H9 (cell line): ENCODE data around the gene SORCS2. TPM values are rescaled to one million over a fixed set of nuclear protein-coding genes. Genes with fewer than 3 reads are reported as not detected.

ENCODE experiments used
- DNase-seq: peaks from one replicate; pipeline ENCODE4 v3.0.0-alpha.2; 2017
- H2AFZ ChIP-seq: one replicate; pipeline ENCODE4 v1.6.1; 2013; ENCODE audit warnings: mild to moderate bottlenecking, low read length, control low read depth, moderate library complexity
- H2AK5ac ChIP-seq: 2 replicates; pipeline ENCODE4 v1.6.1; 2013; ENCODE audit warnings: low read length, control low read depth, mixed read lengths; ENCODE audit not compliant: insufficient read length
- H2BK120ac ChIP-seq: one replicate; pipeline ENCODE4 v1.6.1; 2013; ENCODE audit warnings: low read depth, mild to moderate bottlenecking, low read length, control low read depth, inconsistent platforms; ENCODE audit not compliant: poor library complexity, severe bottlenecking
- H2BK12ac ChIP-seq: 2 replicates; pipeline ENCODE4 v1.6.1; 2013; ENCODE audit warnings: low read length, control low read depth, mixed read lengths, low read depth; ENCODE audit not compliant: insufficient read length
- H2BK15ac ChIP-seq: 2 replicates; pipeline ENCODE4 v1.6.1; 2013; ENCODE audit warnings: low read depth, low read length, control low read depth
- H2BK20ac ChIP-seq: one replicate; pipeline ENCODE4 v1.6.1; 2013; ENCODE audit warnings: low read depth, mild to moderate bottlenecking, low read length, control low read depth, inconsistent platforms; ENCODE audit not compliant: poor library complexity, severe bottlenecking
- H2BK5ac ChIP-seq: 2 replicates; pipeline ENCODE4 v1.6.1; 2013; ENCODE audit warnings: low read length, control low read depth, mixed read lengths; ENCODE audit not compliant: insufficient read length
- H3K14ac ChIP-seq: 2 replicates; pipeline ENCODE4 v1.6.1; 2013; ENCODE audit warnings: low read length, control low read depth; ENCODE audit not compliant: insufficient read depth
- H3K18ac ChIP-seq: 2 replicates; pipeline ENCODE4 v1.6.1; 2013; ENCODE audit warnings: low read depth, mild to moderate bottlenecking, mixed read lengths, low read length, control low read depth; ENCODE audit not compliant: insufficient read length
- H3K23ac ChIP-seq: 2 replicates; pipeline ENCODE4 v1.6.1; 2013; ENCODE audit warnings: low read length, control low read depth, mixed read lengths, low read depth; ENCODE audit not compliant: insufficient read length
- H3K23me2 ChIP-seq: 2 replicates; pipeline ENCODE4 v1.6.1; 2013; ENCODE audit warnings: low read depth, mild to moderate bottlenecking, mixed read lengths, low read length, control low read depth; ENCODE audit not compliant: insufficient read length, poor library complexity, severe bottlenecking
- H3K27ac ChIP-seq: 2 replicates; pipeline ENCODE4 v1.5.1; 2013; ENCODE audit warnings: low read length, control low read depth, mixed read lengths, low read depth; ENCODE audit not compliant: insufficient read length
- H3K27me3 ChIP-seq: 2 replicates; pipeline ENCODE4 v1.6.1; 2013; ENCODE audit warnings: low read length, control low read depth, inconsistent platforms; ENCODE audit not compliant: insufficient read depth
- H3K4ac ChIP-seq: 2 replicates; pipeline ENCODE4 v1.6.1; 2013; ENCODE audit warnings: low read depth, mild to moderate bottlenecking, control low read depth, inconsistent platforms, low read length, moderate library complexity
- H3K4me1 ChIP-seq: 2 replicates; pipeline ENCODE4 v1.6.1; 2013; ENCODE audit warnings: low read length, control low read depth, inconsistent platforms; ENCODE audit not compliant: insufficient read depth
- H3K4me2 ChIP-seq: 2 replicates; pipeline ENCODE4 v1.6.1; 2013; ENCODE audit warnings: low read length, control low read depth, mixed read lengths; ENCODE audit not compliant: insufficient read length, insufficient read depth
- H3K56ac ChIP-seq: 2 replicates; pipeline ENCODE4 v1.6.1; 2013; ENCODE audit warnings: low read depth, mild to moderate bottlenecking, mixed read lengths, low read length, control low read depth; ENCODE audit not compliant: insufficient read length
- H3K79me1 ChIP-seq: 2 replicates; pipeline ENCODE4 v1.6.1; 2013; ENCODE audit warnings: low read depth, mild to moderate bottlenecking, moderate library complexity, low read length, control low read depth, inconsistent platforms; ENCODE audit not compliant: insufficient read depth, poor library complexity, severe bottlenecking
- H3K79me2 ChIP-seq: 2 replicates; pipeline ENCODE4 v1.6.1; 2013; ENCODE audit warnings: low read length, control low read depth, inconsistent platforms; ENCODE audit not compliant: insufficient read depth
- H3K9ac ChIP-seq: 2 replicates; pipeline ENCODE4 v1.6.1; 2013; ENCODE audit warnings: low read length, control low read depth, mixed read lengths; ENCODE audit not compliant: insufficient read length; ENCODE audit errors: extremely low read depth
- H3K9me3 ChIP-seq: one replicate; pipeline ENCODE4 v1.6.1; 2013; ENCODE audit warnings: low read depth, low read length, inconsistent platforms; ENCODE audit not compliant: control insufficient read depth
- H3T11ph ChIP-seq: one replicate; pipeline ENCODE4 v1.6.1; 2013; ENCODE audit warnings: mild to moderate bottlenecking, low read length, control low read depth, inconsistent platforms
- H4K20me1 ChIP-seq: one replicate; pipeline ENCODE4 v1.6.1; 2013; ENCODE audit not compliant: control insufficient read depth, insufficient read length, insufficient read depth
- H4K5ac ChIP-seq: 2 replicates; pipeline ENCODE4 v1.6.1; 2013; ENCODE audit warnings: low read depth, mild to moderate bottlenecking, mixed read lengths, low read length, control low read depth; ENCODE audit not compliant: insufficient read length
- H4K8ac ChIP-seq: replicated peaks from 2 replicates; pipeline ENCODE4 v1.6.1; 2013; ENCODE audit warnings: low read length, control low read depth, mixed read lengths, low read depth; ENCODE audit not compliant: insufficient read length
- H4K91ac ChIP-seq: 2 replicates; pipeline ENCODE4 v1.6.1; 2013; ENCODE audit warnings: low read depth, mild to moderate bottlenecking, moderate library complexity, mixed read lengths, low read length, control low read depth; ENCODE audit not compliant: insufficient read length
- H3K27ac Mint-ChIP-seq, 3 experiments: 2 replicates in 2 of 3; 3 replicates in 1 of 3; pipeline ENCODE4 v1.8.0; 2020 to 2021; ENCODE audit warnings: mixed read lengths in 3 of 3, mild to moderate bottlenecking in 1 of 3, moderate library complexity in 1 of 3
- H3K27me3 Mint-ChIP-seq: 2 replicates; pipeline ENCODE4 v1.8.0; 2021; ENCODE audit warnings: low read depth, mild to moderate bottlenecking, moderate library complexity, mixed read lengths
- H3K36me3 Mint-ChIP-seq, 3 experiments: 2 replicates in 2 of 3; 3 replicates in 1 of 3; pipeline ENCODE4 v1.8.0; 2020 to 2021; ENCODE audit warnings: low read depth in 3 of 3, mixed read lengths in 3 of 3; ENCODE audit not compliant: insufficient read depth in 1 of 3
- H3K4me1 Mint-ChIP-seq, 2 experiments: 2 replicates each; pipeline ENCODE4 v1.8.0; 2020; ENCODE audit warnings: mixed read lengths in 2 of 2
- H3K4me3 Mint-ChIP-seq, 2 experiments: 2 replicates in 1 of 2; 3 replicates in 1 of 2; pipeline ENCODE4 v1.8.0; 2020 to 2021; ENCODE audit warnings: mild to moderate bottlenecking in 2 of 2, mixed read lengths in 2 of 2, moderate library complexity in 1 of 2
- H3K9me3 Mint-ChIP-seq, 2 experiments: 2 replicates in 1 of 2; 3 replicates in 1 of 2; pipeline ENCODE4 v1.8.0; 2020; ENCODE audit warnings: mild to moderate bottlenecking in 2 of 2, mixed read lengths in 2 of 2, moderate library complexity in 1 of 2
- WGBS: extraction: QIAGEN DNeasy Blood & Tissue Kit; methylation state at CpG from one replicate; pipeline ENCODE4 v1.1.7; 2013; ENCODE audit warnings: missing lambda C conversion rate, low lambda C conversion rate, mixed read lengths; ENCODE audit not compliant: insufficient read length; ENCODE audit errors: extremely low coverage; 5-methylcytosine and 5-hydroxymethylcytosine counted together
- total RNA-seq: library from RNA; stranded (reverse); gene quantifications from 2 replicates; pipeline ENCODE4 v1.2.1, GENCODE V29; 2021
- TF ChIP-seq, protein P1 (sequence below): fragments of 200-600 bp; sonication (generic); conservative IDR thresholded peaks from 3 replicates; pipeline ENCODE4 v1.8.0; 2021; ENCODE audit warnings: antibody characterized with exemption, mild to moderate bottlenecking

The SORCS2 gene
- total RNA-seq, 1 experiment from 2014 or later: 0.57 TPM

DNA sequence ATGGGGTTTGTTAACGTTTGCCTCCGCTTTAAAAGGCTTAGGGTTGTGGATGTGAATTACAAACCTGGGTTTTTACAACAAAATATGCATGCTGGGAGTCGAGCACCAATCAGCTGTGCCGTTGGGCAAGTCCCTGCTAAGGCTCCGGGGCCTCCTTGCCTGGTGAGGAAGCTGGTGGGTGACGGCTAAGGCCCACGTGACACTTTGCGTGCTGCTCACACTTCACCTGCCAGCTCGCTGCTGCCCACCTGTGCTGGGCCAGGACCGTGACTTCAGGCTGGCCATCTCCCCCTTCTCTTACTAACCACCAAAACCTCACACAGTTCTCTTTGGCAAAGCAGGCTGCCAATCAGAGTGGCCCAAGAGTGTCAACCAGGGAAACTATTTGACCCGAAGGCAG, 569.0 kb downstream of the SORCS2 start:
- no peak overlapping the region for H2BK20ac ChIP-seq
- H3K4ac ChIP-seq: no peak overlapping the region
- H4K8ac ChIP-seq: no peak overlapping the region
- H2BK5ac ChIP-seq: no peak overlapping the region
- H3K18ac ChIP-seq: no peak overlapping the region
- no peaks in the 10 kb centered on the region for H3K27me3 Mint-ChIP-seq
- no peaks in the 10 kb centered on the region for H3K79me2 ChIP-seq
- WGBS: no CpG with 5 or more reads among the region's 11 CpGs
- H3K14ac ChIP-seq: no peak overlapping the region
- no peak for DNase-seq
- no peak overlapping the region for H4K5ac ChIP-seq
- no peak overlapping the region for H2BK120ac ChIP-seq
- no peak overlapping the region for H3K27ac Mint-ChIP-seq
- no peak overlapping the region for H2AK5ac ChIP-seq
- H3K4me2 ChIP-seq: no peak overlapping the region
- H3T11ph ChIP-seq: no peak overlapping the region
- H3K9ac ChIP-seq: no peak overlapping the region
- H2BK12ac ChIP-seq: no peak overlapping the region
- no peak overlapping the region for H3K56ac ChIP-seq
- H3K23me2 ChIP-seq: no peaks in the 10 kb centered on the region
- no peak overlapping the region for H2AFZ ChIP-seq
- H3K36me3 Mint-ChIP-seq: peaks cover 0 to 4% (median 3%) of the 10 kb centered on the region in 3 experiments; a peak in 1 of 7 replicates
- TF ChIP-seq, protein P1, sequence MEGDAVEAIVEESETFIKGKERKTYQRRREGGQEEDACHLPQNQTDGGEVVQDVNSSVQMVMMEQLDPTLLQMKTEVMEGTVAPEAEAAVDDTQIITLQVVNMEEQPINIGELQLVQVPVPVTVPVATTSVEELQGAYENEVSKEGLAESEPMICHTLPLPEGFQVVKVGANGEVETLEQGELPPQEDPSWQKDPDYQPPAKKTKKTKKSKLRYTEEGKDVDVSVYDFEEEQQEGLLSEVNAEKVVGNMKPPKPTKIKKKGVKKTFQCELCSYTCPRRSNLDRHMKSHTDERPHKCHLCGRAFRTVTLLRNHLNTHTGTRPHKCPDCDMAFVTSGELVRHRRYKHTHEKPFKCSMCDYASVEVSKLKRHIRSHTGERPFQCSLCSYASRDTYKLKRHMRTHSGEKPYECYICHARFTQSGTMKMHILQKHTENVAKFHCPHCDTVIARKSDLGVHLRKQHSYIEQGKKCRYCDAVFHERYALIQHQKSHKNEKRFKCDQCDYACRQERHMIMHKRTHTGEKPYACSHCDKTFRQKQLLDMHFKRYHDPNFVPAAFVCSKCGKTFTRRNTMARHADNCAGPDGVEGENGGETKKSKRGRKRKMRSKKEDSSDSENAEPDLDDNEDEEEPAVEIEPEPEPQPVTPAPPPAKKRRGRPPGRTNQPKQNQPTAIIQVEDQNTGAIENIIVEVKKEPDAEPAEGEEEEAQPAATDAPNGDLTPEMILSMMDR: no peak
- H3K4me1 Mint-ChIP-seq: peaks cover 8 to 15% of the 10 kb centered on the region in 2 experiments; a peak in 2 of 4 replicates
- no peak overlapping the region for H3K27ac ChIP-seq
- no peaks in the 10 kb centered on the region for H4K20me1 ChIP-seq
- no peaks in the 10 kb centered on the region for H3K27me3 ChIP-seq
- no peak overlapping the region for H2BK15ac ChIP-seq
- H3K4me1 ChIP-seq: no peaks in the 10 kb centered on the region
- H3K9me3 Mint-ChIP-seq: no peaks in the 10 kb centered on the region
- H4K91ac ChIP-seq: no peak overlapping the region
- no peak overlapping the region for H3K4me3 Mint-ChIP-seq
- H3K79me1 ChIP-seq: no peaks in the 10 kb centered on the region
- H3K23ac ChIP-seq: no peak overlapping the region
- no peaks in the 10 kb centered on the region for H3K9me3 ChIP-seq
